NCI-H187 treated with DMSO at 0.1 percent for 48 hours (cell line): ENCODE results near the gene LRRC32.

ENCODE experiments used
- DNase-seq: peaks from one replicate; lab custom pipeline; 2025; lab: John Stamatoyannopoulos, UW

Gene LRRC32

GRCh38 chr11:76662656-76663485, 7.7 kb downstream of the LRRC32 start:
- DNase-seq, result no peak

GRCh38 chr11:76661834-76662434, 8.6 kb downstream of the LRRC32 start:
- no peak for DNase-seq

GRCh38 chr11:76661306-76661751, 9.2 kb downstream of the LRRC32 start:
- DNase-seq, result no peak

GRCh38 chr11:76660533-76661305, 9.8 kb downstream of the LRRC32 start:
- no peak for DNase-seq

- DNase-seq, result no peak
These were observed 10.6 kb downstream of the LRRC32 start for GRCh38 chr11:76659672-76660532.

GRCh38 chr11:76658651-76659650, 11.6 kb downstream of the LRRC32 start:
- no peak for DNase-seq

- no peak for DNase-seq
These were observed 12.3 kb downstream of the LRRC32 start for GRCh38 chr11:76658231-76658630.

GRCh38 chr11:76657187-76658170, 13.1 kb downstream of the LRRC32 start:
- DNase-seq, result no peak

- no peak for DNase-seq
These were observed 13.9 kb downstream of the LRRC32 start for GRCh38 chr11:76656571-76657081.

GRCh38 chr11:76656050-76656531, 14.5 kb downstream of the LRRC32 start:
- no peak for DNase-seq

- no peak for DNase-seq
These were observed 15.0 kb downstream of the LRRC32 start for GRCh38 chr11:76655501-76656049.

GRCh38 chr11:76654980-76655379, 15.6 kb downstream of the LRRC32 start:
- DNase-seq, result no peak

GRCh38 chr11:76654298-76654851, 16.2 kb downstream of the LRRC32 start:
- no peak for DNase-seq

GRCh38 chr11:76653674-76654284, 16.8 kb downstream of the LRRC32 start:
- DNase-seq, result no peak

GRCh38 chr11:76653012-76653673, 17.4 kb downstream of the LRRC32 start:
- no peak for DNase-seq

GRCh38 chr11:76649851-76650372, 20.6 kb downstream of the LRRC32 start:
- no peak for DNase-seq

- no peak for DNase-seq
These were observed 21.5 kb downstream of the LRRC32 start for GRCh38 chr11:76649011-76649410.
